ENCODE results near the gene PDZK1. TPM values are rescaled to one million over a fixed set of nuclear protein-coding genes. Genes with fewer than 3 reads are reported as not detected.
"Not testable (repeated sequence)": the region's sequence is repeated elsewhere in the genome, so short reads cannot be mapped to it uniquely, and the experiment has no call there.

The PDZK1 gene
- not detected for total RNA-seq

- no peak for DNase-seq
These were observed at the start of gene PDZK1 for GRCh38 chr1:145707183-145707867. TSS of gene PDZK1 (minus strand) at chr1:145707368. CDS start at chr1:145688021, 19,347 bp downstream.

- DNase-seq, result no peak
These were observed 44.4 kb upstream of the PDZK1 start for GRCh38 chr1:145751491-145752037.

GRCh38 chr1:145750426-145750825 is 43.3 kb upstream of the PDZK1 start:
- DNase-seq, result no peak

- DNase-seq, result no peak
These were observed 40.5 kb upstream of the PDZK1 start for GRCh38 chr1:145747398-145748247.

GRCh38 chr1:145740269-145740668 is 33.1 kb upstream of the PDZK1 start:
- no peak for DNase-seq

- no peak for DNase-seq
These were observed 29.0 kb upstream of the PDZK1 start for GRCh38 chr1:145736191-145736590.

- no peak for DNase-seq
These were observed 23.7 kb upstream of the PDZK1 start for GRCh38 chr1:145730900-145731299.

GRCh38 chr1:145730467-145730866 is 23.3 kb upstream of the PDZK1 start:
- no peak for DNase-seq

GRCh38 chr1:145729666-145730436 is 22.7 kb upstream of the PDZK1 start:
- no peak for DNase-seq

- DNase-seq, result no peak
These were observed 22.0 kb upstream of the PDZK1 start for GRCh38 chr1:145729196-145729595.

GRCh38 chr1:145726193-145726592 is 19.0 kb upstream of the PDZK1 start:
- DNase-seq, result not testable (repeated sequence)

- DNase-seq, result peak; percentile 58
These were observed 13.9 kb upstream of the PDZK1 start for GRCh38 chr1:145720878-145721671.

GRCh38 chr1:145720556-145720877 is 13.3 kb upstream of the PDZK1 start:
- no peak for DNase-seq

- DNase-seq, result no peak
These were observed 12.3 kb upstream of the PDZK1 start, which contains the start of gene CD160 for GRCh38 chr1:145719230-145720079. TSS of gene CD160 (plus strand) at chr1:145719499. CDS start at chr1:145728328, 8,829 bp downstream.

- DNase-seq, result not testable (repeated sequence)
These were observed 11.3 kb upstream of the PDZK1 start for GRCh38 chr1:145718465-145718864.

GRCh38 chr1:145717833-145718232 is 10.7 kb upstream of the PDZK1 start:
- DNase-seq, result no peak

GRCh38 chr1:145716641-145717345 is 9.6 kb upstream of the PDZK1 start:
- DNase-seq, result no peak

GRCh38 chr1:145714524-145715111 is 7.5 kb upstream of the PDZK1 start:
- no peak for DNase-seq

- DNase-seq, result no peak
These were observed 4.1 kb upstream of the PDZK1 start for GRCh38 chr1:145711213-145711651.

Data from effector CD4-positive, alpha-beta T cell (primary cell).